Erythroblast (primary cell): Measurements from ENCODE around the gene SENP3.

ENCODE experiments used
- GATA1 ChIP-seq: IDR thresholded peaks from 2 replicates; pipeline ENCODE4 v1.6.1; 2011; ENCODE audit warnings: low read depth, mild to moderate bottlenecking, control low read depth, low read length, moderate library complexity
- POLR2A ChIP-seq: IDR thresholded peaks from 2 replicates; pipeline ENCODE4 v1.6.1; 2011; ENCODE audit warnings: mild to moderate bottlenecking, low read length

GRCh38 chr17:7556627-7557026 lies 5.1 kb upstream of the SENP3 start:
- TF ChIP-seq POLR2A, result no peak
- no peak for TF ChIP-seq GATA1
